ENCODE results near the gene VWA8. TPM values are rescaled to one million over a fixed set of nuclear protein-coding genes. Genes with fewer than 3 reads are reported as not detected.

The VWA8 gene
- total and polyA plus RNA-seq, 2 of the 8 experiments (the other 6 are each of a cell fraction or from before 2014, with no cell fraction given) = 5.9 to 19.6 TPM

- Histone ChIP-seq H2BK12ac (ENCODE audit: low read depth, low read length) (no peak overlapping the region), H3K4ac (replicated peaks; ENCODE audit: insufficient read length, low read depth, low read length) (no peak overlapping the region), H3K79me2 (ENCODE audit: control insufficient read depth in 1 of 2, insufficient read depth in 2 of 2, low read length in 2 of 2) (peaks cover 2 to 76% of the 10 kb centered on the region in 2 experiments; a peak in 2 of 4 replicates), H3K4me3 (ENCODE audit: extremely low read depth in 1 of 4, insufficient read depth in 2 of 4, low read depth in 3 of 4, low read length in 4 of 4) (no peak overlapping the region), H3K27me3 (replicated peaks in 1 of 4; ENCODE audit: control insufficient read depth in 3 of 4, extremely low read depth in 1 of 4, insufficient read depth in 3 of 4, low read length in 3 of 4) (peaks cover 0 to 1% (median 0%) of the 10 kb centered on the region in 4 experiments; a peak in 1 of 7 replicates), H2BK20ac (ENCODE audit: low read length) (no peak overlapping the region), H4K5ac (ENCODE audit: insufficient read length, low read depth, low read length) (no peak overlapping the region), H3K9me3 (ENCODE audit: insufficient read depth in 2 of 2, low read depth in 1 of 2, low read length in 1 of 2) (no peaks in the 10 kb centered on the region), H3K9ac (replicated peaks in 1 of 4; ENCODE audit: extremely low read depth in 1 of 4, low read depth in 3 of 4, low read length in 3 of 4) (no peak overlapping the region), H3K27ac (ENCODE audit: low read depth, low read length) (no peak overlapping the region), H2BK120ac (replicated peaks; ENCODE audit: low read depth, low read length) (no peak overlapping the region), H3K36me3 (ENCODE audit: control insufficient read depth in 2 of 4, insufficient read depth in 4 of 4, low read length in 3 of 4) (no peaks in the 10 kb centered on the region), H2AFZ (ENCODE audit: low read length) (no peak overlapping the region), H4K8ac (ENCODE audit: extremely low read depth, insufficient read depth, low read length) (no peak overlapping the region), H3K14ac (ENCODE audit: insufficient read length) (no peak overlapping the region), H4K20me1 (replicated peaks in 1 of 2; ENCODE audit: control insufficient read depth in 1 of 2, insufficient read depth in 2 of 2, low read length in 2 of 2) (no peaks in the 10 kb centered on the region), H3K79me1 (ENCODE audit: low read depth, low read length) (peaks cover 6% of the 10 kb centered on the region; the same call in 1 of the 2 replicates), H3K4me1 (replicated peaks in 1 of 4; ENCODE audit: control insufficient read depth in 3 of 4, insufficient read depth in 4 of 4, low read length in 3 of 4) (peaks cover 0 to under 1% (median 0%) of the 10 kb centered on the region in 4 experiments; a peak in 2 of 7 replicates), H3K18ac (ENCODE audit: extremely low read depth, low read length) (no peak overlapping the region), H3K23ac (ENCODE audit: insufficient read length) (no peak overlapping the region), H3K56ac (replicated peaks; ENCODE audit: insufficient read length, low read depth, low read length) (no peak overlapping the region), H2AK5ac (ENCODE audit: low read depth, low read length) (no peak overlapping the region), H2BK5ac (ENCODE audit: low read depth, low read length) (no peak overlapping the region), H3K23me2 (ENCODE audit: low read depth, low read length) (peaks cover 2% of the 10 kb centered on the region), H4K91ac (replicated peaks; ENCODE audit: insufficient read length, low read length) (no peak overlapping the region), H3K4me2 (ENCODE audit: insufficient read depth in 1 of 2, low read depth in 2 of 2, low read length in 2 of 2) (no peak overlapping the region), H2BK15ac (ENCODE audit: low read length) (no peak overlapping the region)
- ChIA-PET CTCF (ENCODE audit: partially characterized antibody) (interaction anchor here (0.8 to 1.8 kb wide), 4 partner anchors 10 to 288 kb away, joined by 3 to 5 read pairs (median 4); no protein-coding TSS in a partner anchor), POLR2A (ENCODE audit: partially characterized antibody) (no interaction called here)
- no peak for TF ChIP-seq POLR2A (IDR thresholded peaks at IDR 0.05; ENCODE audit: control extremely low read depth in 1 of 2, low read depth in 2 of 2, low read length in 2 of 2)
- no peak for TF ChIP-seq SIRT6 (IDR thresholded peaks at IDR 0.05; ENCODE audit: low read length)
- no peak for TF ChIP-seq SP2 (IDR thresholded peaks at IDR 0.05; ENCODE audit: low read length)
- TF ChIP-seq CEBPB (IDR thresholded peaks at IDR 0.05; ENCODE audit: low read depth, low read length) = no peak
- TF ChIP-seq MAFK (IDR thresholded peaks at IDR 0.05; ENCODE audit: low read depth, low read length) = no peak
- no peak for TF ChIP-seq CTBP2 (IDR thresholded peaks at IDR 0.05; ENCODE audit: borderline replicate concordance, insufficient read depth, insufficient read length, low read length)
- FAIRE-seq = no peak
- no peak for DNase-seq (ENCODE audit: low read depth in 1 of 2, low spot score in 2 of 2)
Observed at GRCh38 chr13:41956272-41956671, 4.6 kb downstream of the VWA8 start.
